ENCODE measurements around the gene FHIT.

Gene FHIT

DNA sequence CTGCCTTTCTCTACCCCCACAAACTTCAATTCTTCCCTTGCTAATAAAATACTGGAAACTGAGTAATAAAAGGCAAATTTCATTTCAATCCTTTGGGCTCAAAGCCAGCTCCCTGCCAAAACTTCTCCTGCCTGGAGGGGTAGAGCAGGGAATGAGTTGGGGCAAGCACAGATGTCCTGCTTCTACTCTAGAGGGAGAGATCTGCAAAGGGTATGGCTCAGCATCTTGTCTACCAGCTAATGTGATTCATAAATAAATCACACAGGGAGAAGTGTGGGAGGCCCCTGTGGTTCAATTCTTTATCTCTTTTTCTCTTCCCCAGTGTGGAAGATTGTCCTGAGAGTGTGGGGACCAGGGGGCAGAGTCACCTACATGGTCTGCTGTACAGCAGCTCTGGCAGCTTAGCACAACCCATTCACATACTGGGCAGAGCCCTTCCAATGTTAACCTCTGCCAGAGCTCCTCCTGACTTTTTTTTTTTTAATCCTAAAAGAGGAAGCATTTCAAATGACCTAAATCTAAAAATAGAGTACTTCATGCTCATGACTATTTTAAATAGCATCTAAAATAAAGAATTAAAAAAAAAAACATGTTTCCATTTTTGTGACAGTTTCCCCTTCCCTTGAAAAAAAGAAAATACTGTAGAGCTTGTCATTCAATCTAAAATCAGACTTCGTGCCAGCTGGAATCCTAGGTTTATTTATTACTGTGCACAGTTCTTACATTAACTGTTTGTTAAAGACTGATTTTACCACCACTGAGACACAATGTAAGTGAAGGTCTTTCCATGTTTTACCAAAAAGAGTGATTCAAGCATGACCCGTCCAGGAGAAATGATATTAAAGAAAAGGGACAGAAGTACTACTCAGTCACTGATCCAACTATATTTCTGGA is 1117.7 kb downstream of the FHIT start:
- DNase-seq: no peak

DNA sequence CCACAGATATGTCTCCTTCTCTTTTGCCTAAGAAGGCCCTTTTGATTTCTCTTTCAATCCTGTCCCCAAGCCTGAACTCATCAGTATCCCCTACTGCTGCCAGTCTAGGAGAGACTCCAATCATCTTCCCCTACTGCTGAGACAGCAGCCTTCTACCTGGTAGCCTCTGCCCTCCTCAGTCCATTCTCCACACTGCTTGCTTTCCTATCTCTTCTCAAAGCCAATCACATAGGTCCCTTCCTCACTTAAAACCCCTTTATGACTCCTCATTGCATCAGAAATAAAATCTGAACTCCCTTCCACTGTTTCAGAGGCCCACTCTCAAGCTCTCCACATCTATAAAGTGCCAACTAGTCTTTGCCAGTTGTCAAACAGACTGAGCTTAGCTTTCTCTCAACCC is 1119.6 kb downstream of the FHIT start:
- no peak for DNase-seq

DNA sequence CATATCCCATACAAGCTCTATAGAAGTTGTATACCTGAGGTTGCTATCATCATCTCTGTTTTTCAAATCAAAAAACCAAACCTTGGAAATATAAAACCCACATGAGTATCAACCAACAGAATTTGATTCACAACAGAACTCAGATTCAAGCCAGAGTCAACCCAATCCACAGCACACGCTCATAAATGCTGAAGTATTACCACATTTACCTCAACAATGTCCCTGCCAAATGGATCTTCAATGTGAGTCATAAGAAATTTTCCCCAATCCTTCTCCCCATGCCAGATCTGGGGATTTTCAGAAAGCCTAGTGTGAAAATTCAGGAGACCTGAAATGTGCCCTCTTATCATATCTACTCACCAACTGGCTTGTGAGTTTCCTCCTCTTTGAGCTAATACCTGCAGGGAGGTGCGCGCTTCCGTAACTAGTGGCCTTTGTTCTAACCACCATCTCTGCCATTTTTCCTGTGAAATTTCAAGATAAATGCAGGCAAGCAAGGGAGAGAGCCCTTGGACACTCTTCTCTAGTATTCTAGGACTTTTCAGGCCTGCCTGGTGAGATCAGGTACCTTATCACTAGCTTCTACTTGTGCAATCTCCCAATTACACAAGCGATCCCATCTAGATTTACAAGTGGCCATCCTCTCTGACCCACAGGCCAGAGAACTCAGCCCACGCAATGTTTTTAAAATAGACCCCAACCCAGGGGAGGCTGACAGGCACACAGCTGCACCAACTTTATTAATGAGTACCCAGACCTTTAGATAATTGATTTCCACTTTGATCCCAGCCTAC is 1124.5 kb downstream of the FHIT start:
- DNase-seq: no peak

DNA sequence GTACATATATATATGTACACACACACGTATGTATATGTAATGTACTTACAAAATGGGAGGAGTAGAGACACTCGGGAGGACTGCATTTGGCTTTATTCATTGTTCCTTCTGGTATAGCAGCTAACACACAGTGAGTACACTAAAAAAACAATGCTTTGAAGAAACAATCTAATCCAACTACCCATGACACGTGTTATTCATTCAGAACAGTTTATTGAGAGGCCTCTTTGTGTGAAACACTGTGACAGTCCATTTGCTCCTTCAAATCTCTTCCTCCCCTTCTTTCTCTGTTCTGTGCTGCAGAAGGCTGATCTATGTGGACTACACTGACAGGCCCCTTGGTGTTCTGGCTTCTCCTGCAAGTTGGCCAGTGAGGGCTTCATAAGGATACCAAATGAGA is 1125.6 kb downstream of the FHIT start:
- no peak for DNase-seq

DNA sequence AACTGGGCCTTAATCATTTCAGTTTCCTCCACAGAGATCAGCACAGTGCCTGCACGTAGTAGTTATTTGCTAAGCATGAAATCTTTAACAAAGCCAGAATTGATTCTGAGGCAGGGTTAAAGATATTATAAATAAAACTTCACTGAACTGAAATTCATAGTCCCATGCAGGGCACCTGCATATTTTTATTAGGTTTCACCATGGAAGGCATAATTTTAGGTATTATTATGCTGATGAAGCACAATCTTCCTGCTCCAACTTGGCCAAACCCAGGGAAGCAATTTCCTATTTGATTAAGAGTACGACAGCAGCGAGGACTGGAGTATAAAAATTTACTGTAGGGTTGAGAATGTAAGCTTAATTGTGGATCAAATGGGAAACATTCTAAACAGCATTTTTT is 1131.0 kb downstream of the FHIT start:
- no peak for DNase-seq

DNA sequence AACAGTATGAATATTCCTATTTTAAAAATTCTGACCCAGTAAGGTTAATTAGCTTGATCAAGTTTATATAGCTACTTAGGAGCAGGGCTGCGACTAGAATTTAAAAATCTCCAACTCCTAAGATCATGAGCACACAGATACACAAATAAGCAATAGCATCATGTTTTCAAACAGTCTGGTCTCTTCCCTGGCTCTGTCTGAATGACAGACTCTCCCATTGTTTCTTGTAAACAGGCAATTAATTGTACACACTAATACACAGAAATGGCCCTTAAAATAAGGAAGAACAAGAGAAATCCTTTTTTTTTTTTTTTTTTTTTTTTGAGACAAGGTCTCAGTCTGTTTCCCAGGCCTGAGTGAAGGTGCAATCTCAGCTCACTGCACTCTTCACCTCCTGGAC is 1137.1 kb downstream of the FHIT start:
- no peak for DNase-seq

DNA sequence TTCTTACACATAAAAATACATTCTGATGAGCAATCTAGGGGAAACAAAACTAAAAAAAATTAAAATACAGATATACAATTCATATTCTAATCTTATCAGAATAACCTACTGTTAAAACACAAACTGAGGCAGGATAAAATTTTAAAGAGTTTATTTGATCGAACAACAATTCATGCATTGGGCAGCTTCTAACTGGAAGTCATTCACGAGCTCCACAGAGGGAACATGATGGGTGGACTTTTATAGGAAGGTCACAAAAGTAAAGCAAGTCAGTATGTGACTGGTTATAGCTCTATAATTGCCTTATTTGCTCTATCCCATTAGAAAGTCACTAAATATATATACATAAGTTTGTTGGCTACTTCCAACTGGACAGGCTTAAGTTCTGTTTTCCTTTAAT is 1144.0 kb downstream of the FHIT start:
- no peak for DNase-seq

DNA sequence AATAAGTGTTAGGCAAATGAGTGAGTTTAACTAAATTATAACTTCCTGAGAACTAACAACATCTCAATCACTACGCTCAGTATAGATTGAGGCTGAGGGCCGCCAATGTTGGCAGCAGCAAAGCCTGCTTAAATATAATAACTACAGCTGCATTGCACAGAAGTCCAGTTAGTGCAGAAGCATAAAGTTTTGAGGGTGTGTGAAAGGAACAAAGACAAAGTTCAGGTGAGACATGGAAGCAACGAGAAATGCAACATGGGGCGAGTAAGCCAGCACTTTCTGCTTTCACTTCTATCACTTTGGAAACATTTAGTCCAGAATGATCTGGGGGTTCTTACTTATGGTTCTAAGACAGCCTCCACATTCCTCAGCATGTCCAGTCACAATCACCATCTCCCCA is 1149.1 kb downstream of the FHIT start:
- DNase-seq: no peak

DNA sequence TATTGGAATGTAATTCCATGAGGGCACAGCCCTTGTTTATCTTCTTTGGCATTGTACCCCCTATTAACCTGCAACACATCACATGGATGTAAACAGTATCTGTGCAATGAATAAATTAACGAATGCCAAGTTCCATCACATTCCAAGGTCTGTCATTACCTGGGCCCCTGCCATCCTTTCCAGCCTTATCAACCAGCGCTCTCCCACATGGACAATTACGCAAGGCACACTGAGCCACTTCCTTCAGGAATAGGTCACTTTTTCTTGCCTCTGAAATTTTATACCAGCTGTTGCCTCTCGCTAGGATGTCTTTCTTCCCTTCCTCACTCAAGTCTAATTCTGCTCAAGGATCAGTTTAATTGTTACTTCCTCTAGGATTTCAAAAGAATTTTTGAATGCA is 1149.6 kb downstream of the FHIT start:
- DNase-seq: no peak

DNA sequence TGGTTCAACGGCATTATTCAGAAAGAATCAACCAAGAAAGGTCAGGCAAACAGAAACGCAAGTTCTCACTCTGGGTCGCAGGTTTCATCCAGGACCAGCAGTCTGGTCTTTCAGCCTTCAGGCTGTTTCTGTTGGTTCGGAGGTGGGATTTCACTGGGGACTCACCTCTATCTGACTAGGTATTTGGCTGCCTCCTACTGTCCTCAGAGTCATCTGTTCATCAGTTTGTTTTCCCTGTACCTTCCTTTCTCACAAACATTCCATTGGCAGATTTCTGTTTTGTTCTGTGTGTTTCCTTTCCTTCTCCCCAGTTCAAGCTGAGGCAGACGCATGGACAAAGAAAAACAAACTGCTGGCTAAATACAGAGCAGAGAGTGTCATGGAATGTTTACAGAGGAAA is 1154.8 kb downstream of the FHIT start:
- no peak for DNase-seq

DNA sequence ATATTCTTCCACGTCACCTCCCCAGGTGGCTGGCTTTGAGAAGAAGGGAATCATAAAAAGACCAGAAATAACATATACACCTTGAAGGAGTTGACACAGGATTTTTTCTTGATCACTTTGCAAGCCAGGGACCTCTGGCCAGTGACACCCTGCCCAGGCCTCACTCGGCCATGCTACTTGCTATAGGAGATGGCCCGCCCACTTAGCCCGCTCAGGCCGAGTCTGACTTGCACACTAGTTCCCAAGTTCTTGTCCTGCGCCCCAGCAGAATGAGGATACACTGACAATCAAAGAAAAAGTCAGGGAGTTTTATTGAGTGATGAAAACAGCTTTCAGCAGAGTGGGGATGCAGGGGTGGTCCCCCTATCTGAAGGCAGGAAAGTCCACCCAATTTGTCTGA is 1155.3 kb downstream of the FHIT start:
- no peak for DNase-seq

DNA sequence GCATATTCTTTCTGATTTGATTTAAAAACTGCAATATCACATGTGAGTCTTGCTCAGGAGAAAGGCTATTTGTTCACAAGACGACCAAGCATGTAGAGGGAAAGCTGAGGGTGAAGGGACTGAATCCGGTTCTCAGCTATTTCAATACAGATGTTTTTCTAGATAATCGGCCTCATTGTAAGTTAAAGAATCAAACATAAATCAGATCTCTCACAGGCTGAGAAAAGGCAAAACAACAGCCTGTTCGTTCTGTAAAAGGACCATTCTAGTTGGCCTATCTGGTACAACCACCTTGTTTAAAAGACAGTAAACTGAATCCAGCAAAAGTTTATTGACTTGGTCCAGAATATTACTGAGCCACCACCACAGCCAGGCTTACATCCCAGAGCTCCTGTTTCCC is 1155.7 kb downstream of the FHIT start:
- DNase-seq: no peak

DNA sequence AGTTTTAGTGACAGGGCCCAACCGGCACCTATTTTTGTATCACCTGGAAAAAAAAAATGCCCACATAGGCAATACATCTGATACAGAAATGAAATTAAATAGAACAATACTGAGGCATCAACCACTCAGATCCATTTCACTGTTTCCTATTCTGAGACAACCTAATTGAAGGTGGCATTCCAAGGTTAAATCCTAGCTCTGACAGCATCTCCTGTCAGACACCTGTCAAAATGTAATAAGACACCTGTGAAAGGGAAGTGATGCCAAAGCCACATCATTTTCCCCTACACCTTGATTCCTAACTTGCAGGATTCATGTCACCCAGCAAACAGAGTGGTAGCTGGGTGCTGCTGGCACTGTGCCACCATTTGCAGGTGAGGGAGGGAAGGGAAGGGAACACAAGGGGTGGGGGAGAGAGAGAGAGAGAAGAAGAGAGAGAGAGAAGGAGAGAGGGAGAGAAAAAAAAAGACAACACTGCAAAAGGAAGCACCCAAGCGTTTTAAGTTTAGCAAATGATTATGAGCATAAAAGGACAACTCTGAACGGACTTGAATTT is 1156.8 kb downstream of the FHIT start:
- no peak for DNase-seq

DNA sequence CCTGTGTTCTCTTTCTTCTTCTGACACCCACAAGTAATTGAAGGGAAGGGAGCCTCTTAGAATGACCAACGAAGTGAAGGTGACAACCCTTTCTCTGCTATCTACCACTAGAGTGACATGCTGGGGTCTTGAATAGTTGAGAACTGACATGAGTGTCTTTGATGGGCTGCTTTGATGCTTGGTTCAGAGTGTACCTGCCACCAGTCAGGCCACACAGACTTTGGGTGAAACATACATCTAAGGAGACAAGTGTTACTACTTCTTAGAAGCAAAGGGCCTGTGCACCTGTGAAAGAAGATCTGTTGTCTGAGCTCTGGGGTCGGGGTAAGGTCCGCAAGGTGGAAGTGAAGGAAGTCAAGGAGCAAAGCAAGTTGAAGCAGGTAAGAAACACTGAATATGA is 1160.7 kb downstream of the FHIT start:
- DNase-seq: no peak

DNA sequence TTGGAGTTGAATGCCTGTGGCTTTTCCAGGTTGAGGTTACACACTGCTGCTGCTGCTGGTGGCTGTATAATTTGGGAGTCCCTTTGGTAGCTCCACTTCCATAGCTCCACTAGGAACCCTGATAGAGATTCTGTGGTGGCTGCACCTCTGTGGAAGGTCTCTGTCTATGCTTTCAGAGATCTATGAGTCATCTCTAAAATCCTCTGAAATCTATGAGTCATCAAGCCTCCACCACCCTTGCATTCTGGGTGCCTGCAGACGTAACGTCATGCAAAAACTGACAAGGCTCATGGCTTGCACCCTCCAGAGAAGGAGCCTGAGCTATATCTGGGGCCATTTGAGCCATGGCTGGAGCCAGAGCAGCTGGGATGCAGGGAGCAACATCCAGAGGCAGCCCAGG is 1164.4 kb downstream of the FHIT start:
- peak; percentile 13 for DNase-seq

DNA sequence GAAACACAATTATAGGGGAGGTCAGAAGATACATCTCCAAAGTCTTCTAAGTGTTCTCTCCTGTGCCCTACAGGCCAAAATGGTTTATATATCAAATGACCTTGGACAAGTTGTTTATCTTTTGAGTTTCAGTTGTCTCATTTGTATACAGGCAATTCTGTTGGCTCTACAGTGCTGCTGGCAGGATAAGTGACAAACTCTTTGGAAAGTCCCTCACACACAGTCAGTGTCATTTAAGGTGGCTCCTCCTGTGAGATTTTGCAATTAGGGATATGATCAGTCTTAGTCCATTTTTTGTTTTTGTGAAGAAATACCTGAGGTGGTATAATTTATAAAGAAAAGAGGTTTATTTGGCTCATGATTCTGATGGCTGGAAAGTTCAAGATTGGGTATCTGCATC is 1165.6 kb downstream of the FHIT start:
- no peak for DNase-seq

DNA sequence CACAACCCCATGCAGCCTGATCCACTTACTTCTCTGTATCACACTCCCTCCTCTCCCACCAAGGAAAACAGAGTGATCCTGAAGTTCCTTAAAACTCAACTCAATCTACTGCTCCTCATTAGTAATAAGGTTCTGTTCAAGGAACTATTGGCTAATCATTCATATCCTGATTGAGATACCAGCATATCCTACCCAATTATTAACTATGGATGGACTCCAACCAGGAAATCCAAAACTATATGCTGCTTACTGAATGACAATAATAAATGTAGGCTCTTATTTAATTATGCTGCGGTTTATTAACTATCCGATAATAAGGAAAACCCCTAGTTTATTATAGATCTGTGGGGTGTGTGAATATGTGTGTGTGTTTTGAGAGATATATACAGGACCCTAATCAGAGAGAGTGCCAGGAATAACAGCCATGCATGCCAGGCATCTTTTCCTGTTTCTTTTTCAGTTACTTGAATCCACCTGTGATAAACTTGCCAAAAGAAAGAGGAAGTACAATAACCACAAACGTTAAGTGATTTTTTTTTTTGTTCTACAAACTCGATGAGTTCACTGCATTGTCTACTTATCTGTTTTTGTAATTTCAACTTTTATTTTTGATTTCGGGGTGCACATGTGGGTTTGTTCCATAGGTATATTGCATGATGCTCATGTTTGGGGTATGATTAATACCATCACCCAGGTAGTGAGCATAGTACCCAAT is 1169.7 kb downstream of the FHIT start:
- DNase-seq: peak; percentile 4

DNA sequence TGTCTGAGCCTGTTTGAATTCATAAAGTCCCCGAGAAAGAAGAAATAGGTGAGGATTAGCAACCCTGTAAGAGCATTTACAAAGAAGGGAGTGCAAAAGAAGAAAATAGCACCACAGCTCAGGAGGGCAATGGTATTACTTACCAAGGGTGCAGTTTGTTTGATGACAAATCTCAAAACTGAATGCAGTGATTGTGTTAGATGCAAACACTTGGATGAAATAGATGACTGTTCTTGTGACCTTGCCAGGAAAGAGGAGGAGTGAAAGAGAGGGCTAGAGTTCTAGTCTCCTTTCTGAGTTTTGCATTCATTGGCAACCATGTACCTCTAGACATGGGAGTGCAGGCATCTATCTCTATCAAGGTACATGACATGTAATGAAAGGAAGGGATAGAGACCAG is 1170.6 kb downstream of the FHIT start:
- DNase-seq: no peak

DNA sequence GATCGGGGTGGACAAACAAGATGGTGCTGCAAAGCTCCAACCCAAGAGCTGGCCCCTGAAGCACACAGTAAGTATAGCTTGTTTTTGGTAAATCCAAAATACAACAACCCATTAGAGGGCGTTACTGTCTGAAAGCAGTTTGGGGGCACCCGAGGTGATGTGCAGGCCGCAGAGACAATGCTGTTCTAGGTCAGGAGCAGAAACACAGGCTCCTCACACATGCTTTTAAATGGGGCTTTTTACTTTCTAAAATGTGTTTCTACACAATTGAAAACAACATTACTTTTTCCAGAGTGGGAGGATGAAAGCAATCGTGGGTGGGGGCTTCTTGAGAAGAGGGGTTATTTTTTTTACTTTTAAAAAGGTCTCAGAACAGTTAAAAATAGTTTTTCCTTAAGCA is 1172.2 kb downstream of the FHIT start:
- DNase-seq: no peak

DNA sequence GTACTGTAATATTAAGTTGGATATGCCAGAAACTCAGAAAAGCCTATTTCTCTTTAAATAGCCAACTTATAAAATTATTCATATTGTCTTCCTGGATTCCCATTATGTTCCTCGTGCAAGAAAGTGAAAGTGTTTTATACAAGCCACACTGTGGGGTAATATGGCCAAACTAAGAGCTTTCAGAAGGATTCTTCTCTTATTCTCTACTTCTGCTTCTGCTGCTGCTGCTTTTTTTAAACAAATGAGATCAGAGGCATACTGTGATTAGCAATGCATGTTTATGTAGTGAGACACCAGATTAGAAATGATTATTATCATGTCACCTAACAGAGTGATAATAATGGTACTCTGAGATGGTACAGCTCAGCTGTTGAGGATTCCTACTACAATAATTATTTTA is 1174.9 kb downstream of the FHIT start:
- DNase-seq: no peak

DNA sequence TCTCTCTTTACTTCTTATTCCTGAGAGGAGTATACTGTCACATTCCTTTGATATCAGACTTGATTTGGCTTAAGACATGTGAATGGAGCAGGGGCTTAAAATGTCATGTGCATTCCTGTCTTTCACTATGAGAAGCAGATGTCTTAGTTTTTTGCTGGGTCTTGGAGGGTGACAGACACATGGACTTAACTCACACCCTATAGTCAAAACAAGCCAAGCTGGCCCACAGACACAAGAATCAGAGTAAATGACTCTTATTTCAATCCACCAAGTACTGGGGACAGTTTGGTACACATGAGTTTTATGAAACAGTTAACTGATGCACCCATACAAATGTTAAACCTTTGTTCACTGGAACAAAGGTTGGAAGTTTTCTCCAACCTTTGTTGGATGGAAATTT is 1177.3 kb downstream of the FHIT start:
- no peak for DNase-seq

DNA sequence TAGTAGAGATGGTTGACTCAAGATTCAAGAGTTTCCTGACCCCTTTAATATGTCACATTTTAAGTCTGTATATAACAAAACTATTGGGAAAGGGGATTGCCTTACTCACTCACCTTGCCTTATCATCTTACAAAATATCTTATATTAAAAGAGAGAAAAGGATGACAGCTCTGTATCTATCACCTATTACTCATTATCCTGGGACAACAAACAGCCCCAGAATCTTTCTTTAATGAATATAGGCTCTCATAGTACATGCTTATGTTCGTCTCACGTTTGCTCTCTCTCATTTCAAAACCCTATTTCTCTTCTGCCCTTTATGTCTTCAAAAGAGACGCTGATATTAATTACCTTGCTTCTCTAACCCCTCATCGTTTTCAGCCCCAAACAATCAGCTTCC is 1178.0 kb downstream of the FHIT start:
- DNase-seq: no peak

DNA sequence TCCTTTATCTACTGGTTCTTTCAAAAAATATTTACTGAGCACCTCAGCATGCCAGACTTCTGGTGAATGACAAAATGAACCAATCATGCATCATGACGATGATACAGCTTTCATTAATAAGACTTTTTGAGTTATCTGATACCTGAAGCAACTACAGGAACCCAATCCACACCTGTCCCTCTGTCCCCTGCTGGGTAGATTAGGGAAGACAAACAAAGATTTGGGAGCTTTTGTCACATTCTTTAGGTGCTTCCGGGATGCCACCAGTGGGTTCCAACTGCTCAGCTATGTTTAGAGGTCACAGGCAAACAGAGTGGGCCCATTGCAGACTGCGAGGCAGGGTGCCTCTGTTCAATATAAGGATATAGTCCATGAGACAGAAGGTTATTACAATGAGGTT is 1180.9 kb downstream of the FHIT start:
- no peak for DNase-seq

Data from hematopoietic multipotent progenitor cell treated with erythropoietin and hydrocortisone succinate and interleukin-3 and kit ligand, for 8 days (in vitro differentiated cells).